OCI-LY3 (cell line): ENCODE measurements around the gene TRIM14.

ENCODE experiments used
- CTCF ChIP-seq: fragments of 200-600, 300-600 bp; sonication (generic); IDR thresholded peaks from 2 replicates; pipeline ENCODE4 v1.5.1; 2014; ENCODE audit warnings: antibody characterized with exemption, low read length, low read depth
- EZH2phosphoT487 ChIP-seq: fragments of 200-600 bp; shearing (Covaris generic); IDR thresholded peaks from 2 replicates; pipeline ENCODE4 v1.6.1; 2018; ENCODE audit warnings: antibody characterized with exemption, mixed run types, low read depth

GRCh38 chr9:98117984-98118639 is 910 bp downstream of the TRIM14 start:
- peak; percentile 54 for TF ChIP-seq CTCF
- no peak for TF ChIP-seq EZH2phosphoT487
